Right atrium auricular region (tissue), 2 donors: ENCODE measurements around the gene ITIH5. TPM values are rescaled to one million over a fixed set of nuclear protein-coding genes. Genes with fewer than 3 reads are reported as not detected.

Source experiments
- DNase-seq: peaks from one replicate; pipeline ENCODE4 v3.0.0-alpha.2; 2019; ENCODE audit warnings: low spot score
- H3K27ac ChIP-seq, 2 donors: fragments of 200-600 bp; sonication (generic); 1 replicate in 1 of 2; 2 replicates in 1 of 2; pipeline ENCODE4 v1.5.1; 2016 to 2019
- H3K27me3 ChIP-seq, 2 donors: fragments of 200-600 bp; sonication (generic); one replicate each; pipeline versions ENCODE4 v1.5.1 to v1.6.0; 2017 to 2019
- H3K36me3 ChIP-seq: fragments of 200-600 bp; sonication (generic); one replicate; pipeline ENCODE4 v1.5.1; 2016
- H3K4me1 ChIP-seq, 2 donors: fragments of 200-600 bp; sonication (generic); one replicate each; pipeline versions ENCODE4 v1.5.1 to v1.6.0; 2017 to 2019
- H3K4me3 ChIP-seq, 2 donors: fragments of 200-600 bp; sonication (generic); 1 replicate in 1 of 2; 2 replicates in 1 of 2; pipeline ENCODE4 v1.5.1; 2017 to 2019; ENCODE audit warnings: mild to moderate bottlenecking in 1 of 2, moderate library complexity in 1 of 2
- H3K9me3 ChIP-seq, 2 donors: fragments of 200-600 bp; sonication (generic); one replicate each; pipeline ENCODE4 v1.5.1; 2019
- total RNA-seq, 2 donors: library from RNA; depleted of rRNA; stranded (reverse); fragments of >200 nt; gene quantifications; one replicate each; pipeline ENCODE4 v1.1.0, GENCODE V29; 2016
- TF ChIP-seq, protein P1 (sequence below), 2 donors: fragments of 200-600 bp; sonication (generic); IDR thresholded peaks; one replicate each; pipeline ENCODE4 v1.5.1; 2019; ENCODE audit warnings: antibody characterized with exemption in 2 of 2

Gene ITIH5
- total RNA-seq, 2 donors from 2014 or later = 3.1 to 7.3 TPM

DNA sequence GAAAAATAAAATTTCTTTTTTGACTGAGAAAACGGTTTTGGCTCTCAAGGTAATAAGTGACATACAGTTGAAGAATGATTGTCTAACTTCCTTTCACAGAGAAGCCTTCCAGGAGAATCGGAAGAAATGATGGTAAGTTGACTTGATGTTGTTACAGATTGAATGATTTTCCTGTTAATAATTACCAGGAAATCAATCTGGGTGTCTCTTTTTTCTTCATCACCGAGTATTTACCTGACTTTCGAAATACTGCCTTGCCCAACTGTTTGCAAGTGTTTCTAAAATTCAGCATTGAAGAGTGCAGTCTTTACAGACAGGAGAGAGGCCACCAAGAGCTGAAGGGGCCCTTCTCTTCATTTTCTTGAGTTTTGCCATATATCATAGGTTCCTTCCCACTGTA, 40.3 kb upstream of the ITIH5 start:
- TF ChIP-seq, protein P1, sequence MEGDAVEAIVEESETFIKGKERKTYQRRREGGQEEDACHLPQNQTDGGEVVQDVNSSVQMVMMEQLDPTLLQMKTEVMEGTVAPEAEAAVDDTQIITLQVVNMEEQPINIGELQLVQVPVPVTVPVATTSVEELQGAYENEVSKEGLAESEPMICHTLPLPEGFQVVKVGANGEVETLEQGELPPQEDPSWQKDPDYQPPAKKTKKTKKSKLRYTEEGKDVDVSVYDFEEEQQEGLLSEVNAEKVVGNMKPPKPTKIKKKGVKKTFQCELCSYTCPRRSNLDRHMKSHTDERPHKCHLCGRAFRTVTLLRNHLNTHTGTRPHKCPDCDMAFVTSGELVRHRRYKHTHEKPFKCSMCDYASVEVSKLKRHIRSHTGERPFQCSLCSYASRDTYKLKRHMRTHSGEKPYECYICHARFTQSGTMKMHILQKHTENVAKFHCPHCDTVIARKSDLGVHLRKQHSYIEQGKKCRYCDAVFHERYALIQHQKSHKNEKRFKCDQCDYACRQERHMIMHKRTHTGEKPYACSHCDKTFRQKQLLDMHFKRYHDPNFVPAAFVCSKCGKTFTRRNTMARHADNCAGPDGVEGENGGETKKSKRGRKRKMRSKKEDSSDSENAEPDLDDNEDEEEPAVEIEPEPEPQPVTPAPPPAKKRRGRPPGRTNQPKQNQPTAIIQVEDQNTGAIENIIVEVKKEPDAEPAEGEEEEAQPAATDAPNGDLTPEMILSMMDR (IDR thresholded peaks at IDR 0.05) = no peak
- H3K36me3 ChIP-seq = no peaks in the 10 kb centered on the region
- no peak for DNase-seq
- no peaks in the 10 kb centered on the region for H3K27me3 ChIP-seq
- no peak overlapping the region for H3K4me3 ChIP-seq
- no peaks in the 10 kb centered on the region for H3K9me3 ChIP-seq
- no peaks in the 10 kb centered on the region for H3K4me1 ChIP-seq
- no peak overlapping the region for H3K27ac ChIP-seq

DNA sequence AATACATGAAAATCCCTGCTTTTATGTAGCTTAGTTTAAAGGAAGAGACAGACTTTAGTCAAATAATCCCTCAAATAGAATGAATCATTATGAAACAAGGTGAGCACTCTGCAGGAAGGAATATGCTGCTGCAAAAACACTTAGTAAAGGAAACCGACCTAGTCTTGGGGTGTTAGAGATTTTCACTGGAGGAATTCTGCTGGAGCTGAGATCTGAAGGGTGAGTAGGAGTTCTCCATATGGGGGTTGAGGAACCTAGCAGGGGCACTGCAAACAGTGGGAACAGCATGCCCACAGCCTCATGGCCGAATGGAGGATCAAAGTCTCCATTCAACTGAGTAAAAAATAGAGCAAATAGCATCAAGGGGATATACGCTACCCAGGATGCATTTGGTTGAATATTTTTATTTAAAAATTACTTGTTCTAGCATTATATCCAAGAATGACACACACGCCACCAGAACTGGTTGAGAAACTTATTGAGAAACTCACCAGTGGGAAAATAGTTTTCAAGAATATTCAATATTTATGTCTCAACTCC, 39.8 kb upstream of the ITIH5 start:
- H3K27me3 ChIP-seq = no peaks in the 10 kb centered on the region
- TF ChIP-seq, protein P1 (IDR thresholded peaks at IDR 0.05) = no peak
- H3K27ac ChIP-seq = no peak overlapping the region
- DNase-seq = no peak
- no peaks in the 10 kb centered on the region for H3K9me3 ChIP-seq
- H3K4me1 ChIP-seq = no peaks in the 10 kb centered on the region
- H3K4me3 ChIP-seq = no peak overlapping the region
- H3K36me3 ChIP-seq = no peaks in the 10 kb centered on the region

DNA sequence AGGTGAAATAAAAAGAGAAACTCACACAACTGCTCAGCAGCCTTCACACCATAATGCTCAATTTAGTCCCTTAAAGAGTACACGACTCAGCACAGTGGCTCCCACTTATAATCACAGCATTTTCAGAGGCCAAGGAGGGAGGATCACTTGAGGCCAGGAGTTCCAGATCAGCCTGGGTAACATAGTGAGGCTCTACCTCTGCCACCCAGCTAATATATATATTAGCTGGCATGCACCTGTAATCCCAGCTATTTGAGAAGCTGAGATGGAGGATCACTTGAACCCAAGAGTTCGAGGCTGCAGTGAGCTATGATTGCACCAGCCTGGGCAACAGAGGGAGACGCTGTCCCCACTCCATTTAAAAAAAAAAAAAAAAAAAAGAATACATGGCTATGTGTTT, 38.6 kb upstream of the ITIH5 start:
- Histone ChIP-seq H3K4me3 (no peak overlapping the region), H3K4me1 (no peaks in the 10 kb centered on the region), H3K27ac (no peak overlapping the region), H3K27me3 (no peaks in the 10 kb centered on the region), H3K36me3 (no peaks in the 10 kb centered on the region), H3K9me3 (no peaks in the 10 kb centered on the region)
- DNase-seq = no peak
- TF ChIP-seq, protein P1 (IDR thresholded peaks at IDR 0.05) = no peak

DNA sequence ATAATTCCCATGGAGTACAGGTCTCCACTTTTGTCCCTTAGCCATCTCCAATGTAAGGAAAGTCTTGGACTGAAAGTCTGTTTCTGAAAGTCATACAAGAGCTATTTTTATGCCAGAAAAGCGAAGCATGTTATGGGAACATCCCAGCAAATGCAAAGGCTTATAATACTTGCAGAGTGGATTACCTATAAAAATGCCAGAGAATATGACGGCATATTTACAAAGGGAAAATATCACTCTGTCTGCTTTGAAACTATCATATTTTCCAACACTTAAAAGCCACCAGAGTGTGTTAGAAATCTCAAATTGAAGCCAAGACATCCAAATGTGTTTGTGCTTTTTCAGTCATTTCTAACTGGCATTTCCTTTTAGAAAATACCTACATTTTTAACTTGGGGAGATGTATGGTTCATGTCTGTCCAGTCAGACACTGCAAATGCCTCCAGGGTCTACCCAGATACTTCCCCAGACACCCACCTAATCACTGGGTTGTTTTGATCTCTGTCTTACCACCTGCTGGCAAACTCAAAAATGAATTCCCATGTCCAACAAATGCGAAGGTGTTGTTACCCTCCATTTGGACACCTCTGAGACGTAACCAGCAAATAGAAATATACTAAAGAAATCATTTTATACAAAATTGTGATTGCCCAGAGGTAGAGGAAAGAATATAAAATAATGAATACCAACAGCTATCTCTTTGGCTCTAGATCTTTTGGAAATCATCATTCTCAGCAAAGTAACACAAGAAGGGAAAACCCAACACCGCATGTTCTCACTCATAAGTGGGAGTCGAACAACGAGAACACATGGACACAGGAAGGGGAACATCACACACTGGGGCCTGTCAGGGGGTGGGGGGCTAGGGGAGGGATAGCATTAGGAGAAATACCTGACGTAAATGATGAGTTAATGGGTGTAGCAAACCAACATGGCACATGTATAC, 37.6 kb upstream of the ITIH5 start:
- H3K27ac ChIP-seq = no peak overlapping the region
- H3K27me3 ChIP-seq = no peaks in the 10 kb centered on the region
- H3K4me3 ChIP-seq = no peak overlapping the region
- no peaks in the 10 kb centered on the region for H3K9me3 ChIP-seq
- TF ChIP-seq, protein P1 (IDR thresholded peaks at IDR 0.05) = no peak
- H3K36me3 ChIP-seq = no peaks in the 10 kb centered on the region
- no peak for DNase-seq
- H3K4me1 ChIP-seq = no peaks in the 10 kb centered on the region

DNA sequence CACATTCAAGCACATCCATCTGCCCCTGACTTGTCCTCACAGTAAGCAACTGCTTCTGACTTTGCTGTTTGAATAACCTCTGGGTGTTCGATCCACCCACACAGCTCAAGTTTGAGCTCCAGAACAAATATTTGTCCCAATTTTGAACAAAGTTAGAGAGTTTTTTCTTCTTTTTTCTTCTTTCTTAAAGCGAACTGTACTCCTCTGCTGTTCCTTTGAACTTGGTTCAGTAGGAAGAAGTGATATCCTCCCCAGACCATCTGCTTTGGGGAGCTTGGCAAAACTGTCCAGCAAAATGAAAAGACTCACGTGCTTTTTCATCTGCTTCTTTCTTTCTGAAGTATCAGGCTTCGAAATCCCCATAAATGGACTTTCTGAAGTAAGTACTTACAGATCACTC, 36.4 kb upstream of the ITIH5 start, which contains the start of gene ITIH2:
Gene ITIH2, plus strand, starts transcription at position 177 of the 400 bp plus-strand sequence. Its CDS starts 119 bp downstream, at position 296.
- TF ChIP-seq, protein P1 (IDR thresholded peaks at IDR 0.05) = no peak
- Histone ChIP-seq H3K36me3 (no peaks in the 10 kb centered on the region), H3K9me3 (no peaks in the 10 kb centered on the region), H3K4me3 (no peak within 1 kb of the TSS), H3K27ac (no peak within 1 kb of the TSS), H3K27me3 (no peaks in the 10 kb centered on the region), H3K4me1 (no peaks in the 10 kb centered on the region)
- no peak for DNase-seq
